K562 (cell line): Measurements from ENCODE around the gene TPO.

ENCODE experiments used
- CTCF ChIP-seq, 3 experiments: IDR thresholded peaks in 2 of 3; conservative IDR thresholded peaks in 1 of 3; 2 replicates each; pipeline ENCODE4 v1.5.1; 2011 to 2012; ENCODE audit warnings: low read length in 3 of 3, mild to moderate bottlenecking in 3 of 3, control low read depth in 2 of 3, improper control_type of control experiment in 1 of 3, inconsistent platforms in 1 of 3, low read depth in 1 of 3, mixed read lengths in 1 of 3, moderate library complexity in 1 of 3; ENCODE audit not compliant: insufficient read depth in 2 of 3
- ELK1 ChIP-seq: sonication (generic); formaldehyde crosslinking; IDR thresholded peaks from 2 replicates; pipeline ENCODE4 v1.8.1; 2022; ENCODE audit warnings: missing genetic modification reagents
- FOS ChIP-seq: IDR thresholded peaks from 3 replicates; pipeline ENCODE4 v1.6.1; 2011; ENCODE audit not compliant: insufficient read length; ENCODE audit errors: extremely low read depth
- FOXP4 ChIP-seq: sonication (generic); formaldehyde crosslinking; IDR thresholded peaks from 2 replicates; pipeline ENCODE4 v1.8.0; 2022; ENCODE audit warnings: mild to moderate bottlenecking, missing genetic modification reagents, borderline replicate concordance
- JUND ChIP-seq, 2 experiments: IDR thresholded peaks; 2 replicates in 1 of 2; 3 replicates in 1 of 2; pipeline ENCODE4 v1.6.1; 2011; ENCODE audit warnings: borderline replicate concordance in 2 of 2, low read depth in 2 of 2, low read length in 2 of 2, improper control_type of control experiment in 1 of 2, missing biosample characterization in 1 of 2, missing genetic modification characterization in 1 of 2, missing genetic modification reagents in 1 of 2
- MCM3 ChIP-seq: fragments of 450-650 bp; IDR thresholded peaks from 2 replicates; pipeline ENCODE4 v1.6.1; 2016
- POLR2A ChIP-seq: fragments of 450-650 bp; conservative IDR thresholded peaks from 2 replicates; pipeline ENCODE4 v1.6.1; 2016
- POLR3G ChIP-seq: IDR thresholded peaks from 2 replicates; pipeline ENCODE4 v1.6.1; 2011; ENCODE audit not compliant: insufficient read length, insufficient replicate concordance; ENCODE audit errors: extremely low read depth
- SREBF2 ChIP-seq: sonication (generic); formaldehyde crosslinking; IDR thresholded peaks from 2 replicates; pipeline ENCODE4 v1.4.0; 2020; ENCODE audit warnings: mild to moderate bottlenecking, missing genetic modification reagents
- ZNF140 ChIP-seq: fragments of 250-450 bp; sonication (Bioruptor Pico); IDR thresholded peaks from 2 replicates; pipeline ENCODE4 v1.8.0; 2021; ENCODE audit warnings: moderate library complexity, mild to moderate bottlenecking, inconsistent platforms

- no peak for TF ChIP-seq POLR3G
- TF ChIP-seq CTCF (IDR thresholded peaks at IDR 0.05 in 2 of 3, conservative IDR thresholded peaks at IDR 0.05 in 1 of 3; ENCODE audit: insufficient read depth in 2 of 3, low read depth in 1 of 3, low read length in 3 of 3), result no peak
- no peak for TF ChIP-seq ZNF140 (CRISPR knock-in tag)
- no peak for TF ChIP-seq ELK1 (CRISPR knock-in tag)
- no peak for TF ChIP-seq MCM3
- no peak for TF ChIP-seq FOXP4 (CRISPR knock-in tag)
- no peak for TF ChIP-seq POLR2A
- no peak for TF ChIP-seq FOS
- no peak for TF ChIP-seq SREBF2 (CRISPR knock-in tag)
- no peak for TF ChIP-seq JUND (IDR thresholded peaks at IDR 0.05; ENCODE audit: borderline replicate concordance, low read depth, low read length)
- no peak for TF ChIP-seq JUND (tag; IDR thresholded peaks at IDR 0.05; ENCODE audit: borderline replicate concordance, low read depth, low read length)
Observed at GRCh38 chr2:1493431-1494126, 80.3 kb downstream of the TPO start.
